HG03066 (cell line): Measurements from ENCODE around the gene VSTM4.

ENCODE experiments used
- ATAC-seq: cut with Tn5 transposase; IDR thresholded peaks from one replicate; pipeline ENCODE4 v1.9.1; 2021; ENCODE audit warnings: low read depth; ENCODE audit not compliant: unreplicated experiment

The VSTM4 gene

DNA sequence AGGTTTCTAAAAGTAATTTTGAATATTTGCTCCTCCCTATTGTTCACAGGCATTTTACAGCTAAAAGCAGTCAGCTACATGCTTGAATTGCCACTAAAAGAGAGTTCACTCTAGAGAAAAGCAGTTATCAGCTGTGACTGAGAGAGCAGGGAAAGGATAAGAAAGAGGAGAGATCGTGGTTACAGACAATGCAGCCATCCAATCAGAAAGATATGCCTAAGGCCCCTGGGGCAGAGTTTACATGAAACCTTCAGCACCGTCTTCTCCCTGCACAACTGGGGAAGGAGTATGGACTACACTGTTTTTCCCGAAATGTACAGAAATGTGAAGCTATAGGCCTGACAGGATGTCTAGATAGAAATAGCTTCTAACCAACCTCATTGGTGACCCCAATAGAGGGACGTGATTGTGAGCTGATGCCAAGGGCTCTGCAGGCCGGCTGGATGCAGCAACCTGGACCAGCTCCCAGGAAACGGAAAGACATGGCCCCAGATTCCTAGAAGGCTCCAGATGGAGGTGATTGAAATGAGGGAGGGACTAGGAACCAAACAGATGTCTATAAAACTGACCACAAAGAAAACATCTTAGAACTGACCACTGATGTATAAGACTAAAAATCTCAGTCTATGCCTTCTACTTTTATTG lies 3.2 kb upstream of the VSTM4 start:
- ATAC-seq: no peak

DNA sequence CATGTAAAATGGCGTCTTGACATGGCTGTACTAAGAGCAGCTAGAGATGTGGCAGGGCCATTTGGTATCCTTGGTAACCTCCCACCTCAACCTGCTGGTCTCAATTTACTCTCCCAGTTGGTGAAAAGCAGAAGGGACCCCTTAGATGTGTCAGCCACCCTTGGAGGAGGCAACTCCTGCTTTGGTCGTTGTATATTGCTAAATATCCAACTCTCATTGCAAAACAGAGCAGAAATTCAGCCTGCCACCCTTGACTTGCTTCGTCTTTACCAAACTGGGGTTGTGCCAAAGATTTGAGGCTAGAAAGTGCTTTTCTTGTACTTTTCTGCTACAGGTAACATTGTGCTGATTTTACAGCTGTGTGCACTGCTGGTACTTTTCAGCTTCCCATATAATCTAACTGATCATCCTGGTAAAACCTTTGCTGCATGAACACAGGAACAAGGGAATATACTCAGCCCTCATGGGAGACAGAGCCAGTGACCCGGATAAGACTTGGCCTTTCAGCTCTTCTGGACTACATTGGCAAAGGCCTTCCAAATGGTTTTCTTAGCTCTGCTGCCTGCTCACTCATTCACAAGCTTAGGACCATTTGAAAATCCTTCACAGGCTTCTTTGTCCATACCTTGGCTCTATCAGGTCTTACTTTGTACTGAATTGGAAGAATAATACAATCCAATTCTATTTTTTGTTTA lies 2.2 kb upstream of the VSTM4 start:
- no peak for ATAC-seq

DNA sequence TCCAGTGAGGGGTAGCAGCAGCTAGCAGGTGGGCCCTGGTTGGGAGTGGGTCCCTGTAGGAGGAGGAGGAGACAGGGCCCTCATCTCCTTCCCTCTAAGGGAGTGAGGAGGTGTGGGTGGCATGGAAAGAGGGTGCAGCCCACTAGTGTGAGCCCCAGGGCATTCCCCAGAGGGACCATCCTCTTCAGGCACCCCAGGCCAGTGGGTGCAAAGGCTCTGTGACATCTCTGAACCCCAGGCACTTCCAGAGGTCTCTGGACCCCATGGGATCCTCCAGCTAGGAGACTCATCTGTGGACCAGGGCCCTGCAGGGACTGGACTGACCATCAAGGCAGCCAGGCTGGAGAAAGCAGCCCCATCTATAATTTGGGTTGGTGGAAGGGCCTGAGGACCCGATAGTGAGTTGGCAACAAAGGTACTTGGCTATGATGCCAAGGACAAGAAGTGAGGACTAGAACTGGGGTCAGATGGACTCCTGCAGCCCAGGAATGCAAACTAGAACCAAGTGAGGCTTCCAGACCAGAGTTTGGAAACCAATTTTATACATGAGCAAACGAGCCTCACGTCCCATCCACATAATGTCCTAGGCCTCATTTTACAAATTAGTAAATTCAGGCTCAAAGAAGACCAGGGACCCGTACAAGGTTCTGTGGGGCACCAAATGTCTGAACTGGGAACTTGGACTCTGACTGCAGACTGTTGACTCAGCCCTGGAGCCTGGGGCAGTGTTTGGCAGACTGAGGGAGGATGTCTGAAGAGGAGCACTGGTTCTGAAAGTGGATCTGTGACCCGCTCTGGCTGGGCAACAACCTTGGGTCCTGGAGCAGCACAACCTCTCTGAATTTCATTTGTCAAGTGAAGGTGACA lies 1.4 kb upstream of the VSTM4 start:
- ATAC-seq: no peak

DNA sequence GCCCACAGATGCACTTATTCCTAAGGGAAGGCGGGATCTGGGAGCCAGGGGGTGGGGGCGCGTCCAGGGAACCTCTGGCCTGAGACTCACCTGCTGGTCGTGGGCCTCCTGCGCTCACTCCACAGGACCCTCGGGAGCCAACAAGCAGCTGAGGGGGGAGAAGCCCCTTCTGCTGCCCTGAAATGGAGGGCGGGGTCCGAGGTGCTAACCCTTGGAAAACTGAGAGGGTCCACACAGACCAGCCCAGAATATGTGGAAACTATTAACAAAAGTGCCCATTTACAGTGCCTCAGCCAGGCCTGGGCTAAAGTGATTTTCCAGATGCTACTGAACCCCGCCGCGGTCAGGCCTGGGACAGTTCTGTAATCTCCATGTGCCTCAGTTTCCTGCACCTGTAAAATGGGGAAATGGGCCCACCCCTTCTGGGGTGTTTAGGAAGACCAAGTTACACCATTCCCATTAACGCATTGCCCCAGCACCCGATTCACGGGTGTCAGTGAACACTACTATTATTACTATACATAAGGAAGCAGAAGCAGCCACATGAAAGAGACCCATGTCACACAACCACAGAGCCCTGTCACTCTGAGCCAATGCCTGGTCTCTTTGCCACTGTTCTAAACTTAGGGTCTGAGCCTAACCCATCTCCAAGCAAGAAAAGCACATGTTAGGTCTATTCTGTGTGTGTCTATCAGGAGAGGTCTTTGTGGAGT lies 630 bp upstream of the VSTM4 start:
- ATAC-seq: no peak

DNA sequence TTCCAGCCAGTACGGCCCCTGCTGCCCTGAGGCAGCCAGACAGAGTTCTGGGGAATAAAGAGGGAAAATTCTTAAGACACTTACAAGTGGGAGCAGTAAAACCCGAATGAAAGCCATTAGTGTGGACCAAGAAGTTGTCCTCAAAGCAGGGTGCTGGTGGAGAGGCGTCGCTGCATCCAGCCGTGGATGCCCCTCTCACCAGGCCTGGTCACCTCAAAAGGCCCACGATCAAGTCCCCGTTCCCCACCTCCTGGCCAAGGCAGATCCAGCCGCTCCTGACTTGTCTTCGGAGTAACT lies 656 bp downstream of the VSTM4 start:
- ATAC-seq: no peak

DNA sequence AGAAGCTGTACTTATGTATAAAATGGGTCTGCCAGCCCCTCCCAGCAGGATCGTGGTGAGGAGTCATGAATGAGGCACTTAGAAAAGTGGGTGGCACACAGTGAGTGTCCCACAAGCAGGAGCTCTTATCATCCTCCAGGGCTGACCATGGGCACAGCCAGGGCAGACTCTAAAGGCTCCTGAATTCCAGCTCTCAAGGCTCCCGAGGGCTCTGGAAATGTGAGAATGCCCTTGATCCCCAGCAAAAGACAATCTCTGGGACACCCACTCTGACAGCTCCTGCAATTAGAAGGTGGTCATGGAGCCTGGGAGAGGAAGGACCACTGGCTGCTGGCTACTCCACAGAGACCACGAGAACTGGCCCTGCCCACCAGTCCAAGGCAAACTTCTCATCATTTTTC lies 1.6 kb downstream of the VSTM4 start:
- no peak for ATAC-seq

DNA sequence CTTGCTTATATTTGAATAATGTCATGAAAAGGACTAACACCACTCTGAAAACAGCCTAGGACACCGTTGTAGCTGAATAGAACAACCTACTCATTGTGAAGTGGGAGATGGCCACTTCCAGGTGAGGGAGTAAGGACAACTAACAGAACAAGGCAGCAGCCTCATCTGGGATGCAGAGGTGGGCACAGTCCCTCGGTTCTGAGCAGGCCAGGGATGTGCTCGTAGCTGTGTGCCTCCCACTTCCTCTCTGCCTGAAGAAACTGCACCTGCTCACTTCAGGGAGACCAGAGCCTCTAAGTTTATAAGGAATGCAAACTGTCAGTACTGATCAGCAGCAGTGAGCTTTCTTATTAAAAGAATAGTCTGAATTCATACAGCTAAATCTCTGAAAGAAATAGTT lies 2.5 kb downstream of the VSTM4 start:
- ATAC-seq: no peak

DNA sequence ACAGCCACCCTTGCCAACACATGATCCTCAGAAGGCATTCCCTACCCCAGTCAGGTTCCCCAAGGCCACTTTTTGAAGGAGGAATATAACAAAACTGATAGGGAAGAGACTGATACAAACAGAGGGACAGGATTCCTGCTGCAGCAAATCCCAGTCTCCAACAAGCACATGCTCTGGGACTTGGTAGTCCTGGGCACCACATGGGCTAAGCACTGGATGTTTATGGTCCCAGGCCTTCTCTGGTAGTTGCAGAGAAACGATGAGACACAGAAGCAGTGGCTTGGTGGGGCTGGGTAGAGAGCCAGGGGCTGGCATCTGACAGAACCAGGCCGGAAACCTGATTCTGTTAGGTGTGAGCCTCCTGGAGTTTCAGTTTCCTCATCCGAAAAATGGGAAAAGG lies 3.2 kb downstream of the VSTM4 start:
- ATAC-seq: no peak

DNA sequence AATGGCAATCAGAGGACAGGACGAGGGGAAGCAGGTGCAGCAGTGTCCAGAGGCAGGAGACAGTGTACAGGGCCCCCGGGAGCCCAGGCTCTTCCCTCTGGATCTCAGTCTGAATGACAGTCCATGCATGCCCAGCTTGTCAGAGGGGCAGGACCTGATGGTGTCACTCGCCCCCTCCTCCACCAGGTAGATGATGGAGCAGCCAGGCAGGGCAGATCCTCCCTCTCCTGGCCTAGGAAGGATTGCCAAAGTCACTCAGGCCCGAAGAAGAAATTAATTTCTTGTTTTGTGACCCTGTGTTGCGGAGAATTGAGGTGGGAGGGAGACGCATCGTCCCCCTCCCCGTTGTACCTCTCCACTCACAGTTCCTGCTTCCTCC lies 4.0 kb downstream of the VSTM4 start:
- no peak for ATAC-seq

DNA sequence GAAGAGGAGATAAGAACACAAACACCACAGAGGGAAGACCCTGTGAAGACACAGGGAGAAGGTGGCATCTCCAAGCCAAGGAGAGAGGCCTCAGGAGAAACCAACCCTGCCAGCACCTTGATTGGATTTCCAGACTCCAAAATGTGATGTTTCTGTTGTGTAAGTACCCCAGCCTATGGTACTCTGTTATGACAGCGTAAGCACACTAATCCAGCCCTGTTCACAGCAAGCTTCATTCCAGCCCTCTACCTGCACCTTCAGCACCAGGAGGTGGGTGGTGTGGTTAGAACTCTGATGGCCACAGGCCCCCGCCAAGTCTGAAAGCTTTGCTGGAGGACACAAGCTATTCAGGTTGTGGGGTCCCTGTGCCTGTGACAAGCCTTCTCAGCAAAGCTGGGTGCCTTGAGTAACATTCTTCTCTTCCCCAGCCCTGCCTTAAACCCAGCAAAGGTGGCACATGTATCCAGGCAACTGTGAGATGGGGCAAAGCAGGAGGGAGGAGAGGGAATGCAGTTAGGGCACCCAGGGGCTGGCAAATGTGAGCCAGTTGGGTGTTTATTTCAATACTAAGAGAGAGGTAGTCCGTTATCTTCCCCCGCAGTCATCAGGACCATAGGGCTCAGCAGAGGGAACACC lies 4.5 kb downstream of the VSTM4 start:
- ATAC-seq: no peak

DNA sequence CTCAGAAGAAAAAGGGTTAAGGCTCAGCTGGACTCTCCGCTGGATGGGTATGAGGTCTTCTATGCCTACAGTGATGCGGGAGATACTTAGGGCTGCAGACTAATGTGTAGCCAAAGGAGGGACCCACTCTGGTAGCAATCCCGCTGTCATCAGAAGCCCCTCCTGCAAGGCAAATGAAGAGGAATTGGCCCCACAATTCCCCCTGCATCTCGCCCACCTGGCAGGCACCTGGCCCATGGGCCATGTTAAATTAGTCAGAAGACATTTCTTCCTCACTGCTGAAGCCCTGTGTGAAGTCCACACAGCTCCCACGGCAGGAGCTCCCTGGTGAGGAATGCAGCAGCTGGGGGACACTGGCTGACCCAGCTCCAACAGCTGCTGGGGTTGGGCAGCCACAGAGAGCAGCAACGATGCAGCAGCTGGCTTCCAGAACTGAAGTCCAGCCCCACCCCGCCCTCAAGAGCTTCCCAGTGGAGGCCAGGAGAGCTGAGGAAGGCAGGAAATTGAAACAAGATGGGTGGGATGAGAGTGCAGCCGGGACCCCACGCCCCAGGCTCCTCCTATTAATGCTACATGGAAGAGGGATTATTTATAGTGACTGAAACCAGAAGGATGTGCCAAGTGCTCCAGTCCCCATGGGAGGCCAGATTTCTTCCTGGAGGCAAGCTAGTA lies 5.5 kb downstream of the VSTM4 start:
- ATAC-seq: no peak

DNA sequence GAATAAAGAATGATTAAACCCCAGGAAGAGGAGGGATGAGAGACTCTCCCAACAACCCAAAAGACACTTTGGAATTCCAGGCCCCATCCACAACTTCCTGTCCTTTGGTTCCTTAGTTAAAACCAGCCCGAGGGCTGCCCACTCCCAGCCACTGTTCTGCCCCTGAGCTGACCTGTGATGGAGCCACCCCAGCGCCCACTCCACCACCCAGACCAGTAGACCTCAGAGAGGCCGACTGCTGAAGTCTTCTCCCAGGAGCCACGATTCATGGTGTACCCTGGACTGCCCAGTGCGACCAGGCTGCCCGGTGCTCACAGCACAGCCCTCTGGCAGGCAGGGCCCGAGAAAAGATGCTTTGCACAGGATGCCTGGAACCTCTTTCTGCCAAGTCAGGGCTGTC lies 6.7 kb downstream of the VSTM4 start:
- ATAC-seq: no peak

DNA sequence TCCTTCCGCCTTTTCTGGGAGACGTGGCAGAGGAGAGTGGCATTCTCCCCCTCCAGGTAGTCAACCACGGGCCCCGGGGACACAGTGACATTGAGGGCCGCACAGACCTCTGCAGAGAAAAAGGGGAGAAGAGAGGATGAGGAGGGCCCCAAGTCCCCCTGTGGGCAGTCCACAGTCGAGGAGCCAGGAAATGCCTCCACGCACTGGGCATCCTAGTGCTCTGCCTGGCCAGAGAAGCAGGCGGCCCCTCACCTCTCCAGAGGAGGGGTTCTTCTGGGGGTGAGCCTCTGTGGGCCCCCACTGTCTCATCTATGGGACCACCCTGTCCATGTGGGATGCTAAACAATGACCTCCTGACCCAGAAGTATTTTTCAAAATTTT lies 7.4 kb downstream of the VSTM4 start:
- ATAC-seq: no peak

DNA sequence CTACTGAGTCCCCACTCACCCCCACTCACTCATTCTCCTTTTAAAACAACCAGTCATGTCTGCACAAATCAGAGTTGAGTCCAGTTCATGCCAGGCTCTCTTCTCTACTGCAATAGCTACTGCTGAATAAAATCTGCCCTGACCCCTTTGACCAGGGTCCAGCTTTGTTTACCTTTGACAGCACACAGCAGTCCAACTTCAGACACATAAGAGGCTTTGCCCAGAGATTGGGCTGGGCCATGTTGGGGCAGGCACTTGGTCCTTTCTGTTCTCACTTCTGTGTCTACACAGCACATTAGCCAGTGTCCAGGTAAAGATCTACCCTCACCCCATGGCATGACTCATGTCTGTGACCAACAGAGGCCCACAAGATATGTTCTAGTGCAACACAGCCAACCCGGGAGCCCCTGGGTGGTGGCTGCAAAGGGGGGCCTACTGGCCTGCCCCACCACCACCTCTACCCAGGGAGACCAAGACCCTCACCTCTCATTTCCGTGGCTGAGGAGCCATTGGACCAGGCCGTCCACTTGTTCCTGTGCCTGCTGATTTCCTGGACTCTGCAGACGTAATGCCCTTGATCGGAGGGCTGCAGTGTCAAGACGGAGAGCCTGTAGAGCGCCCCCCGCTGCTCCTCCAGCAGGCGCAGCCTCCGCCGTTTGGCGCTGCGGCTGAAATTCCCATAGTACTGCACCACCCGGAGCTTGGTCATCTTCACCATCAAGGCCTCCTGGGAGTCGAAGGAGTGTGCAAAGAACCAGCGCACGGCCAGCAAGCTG lies 8.0 kb downstream of the VSTM4 start:
- no peak for ATAC-seq

DNA sequence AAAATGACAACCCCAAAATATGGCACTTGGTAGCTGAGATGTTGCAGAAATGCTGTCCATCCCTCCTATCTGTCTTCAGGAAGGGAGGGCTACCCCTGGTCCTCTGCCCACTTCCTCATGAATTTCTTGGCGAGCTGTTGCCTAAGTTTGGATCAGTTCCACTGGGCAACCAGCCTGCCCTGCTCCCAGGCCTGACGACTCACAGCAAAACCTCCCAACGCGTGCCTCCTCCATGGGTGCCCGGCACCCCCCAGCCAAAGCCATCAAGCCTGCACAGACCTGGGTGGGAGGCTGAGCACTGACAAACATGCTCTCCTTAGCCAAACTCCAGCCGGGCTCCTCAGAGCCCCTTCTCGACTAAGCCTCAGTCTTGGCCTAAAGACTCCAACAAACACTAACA lies 8.9 kb downstream of the VSTM4 start:
- no peak for ATAC-seq

DNA sequence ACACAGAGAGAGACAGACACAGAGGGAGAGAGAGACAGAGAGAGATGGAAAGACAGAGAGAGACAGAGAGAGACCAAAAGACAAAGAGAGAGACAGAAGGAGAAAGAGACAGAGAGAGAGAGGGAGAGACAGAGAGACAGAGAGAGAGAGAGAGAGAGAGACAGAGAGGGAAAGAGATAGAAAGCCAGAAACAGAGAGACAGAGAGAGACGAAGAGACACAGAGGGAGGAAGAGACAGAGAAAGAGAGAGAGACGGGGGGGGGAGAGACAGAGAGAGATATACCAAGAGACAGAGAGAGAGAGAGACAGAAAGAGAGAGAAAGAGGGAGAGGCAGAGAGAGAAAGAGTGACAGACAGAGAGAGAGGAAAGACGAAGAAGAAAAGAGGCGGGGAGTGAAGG lies 10.2 kb downstream of the VSTM4 start:
- no peak for ATAC-seq

DNA sequence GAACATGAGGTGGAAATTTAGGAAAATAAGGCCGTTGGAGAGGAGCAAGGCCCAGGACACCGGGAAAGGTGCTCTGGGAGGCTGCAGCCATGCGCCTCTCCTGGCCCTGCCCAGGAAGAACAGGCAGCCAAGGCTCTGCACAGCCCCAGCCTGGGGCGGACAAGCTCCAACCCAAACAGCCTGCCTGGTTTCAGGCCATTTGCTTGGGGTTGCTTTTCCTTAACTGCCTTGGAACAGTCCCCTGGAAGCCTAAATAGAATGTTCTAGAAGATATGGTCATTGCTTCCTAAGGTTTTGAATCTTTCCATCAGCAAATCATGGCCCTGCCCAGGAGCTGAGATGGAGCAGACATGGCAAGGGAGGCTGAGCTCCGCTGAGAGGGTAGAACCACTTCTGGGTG lies 11.0 kb downstream of the VSTM4 start:
- no peak for ATAC-seq

DNA sequence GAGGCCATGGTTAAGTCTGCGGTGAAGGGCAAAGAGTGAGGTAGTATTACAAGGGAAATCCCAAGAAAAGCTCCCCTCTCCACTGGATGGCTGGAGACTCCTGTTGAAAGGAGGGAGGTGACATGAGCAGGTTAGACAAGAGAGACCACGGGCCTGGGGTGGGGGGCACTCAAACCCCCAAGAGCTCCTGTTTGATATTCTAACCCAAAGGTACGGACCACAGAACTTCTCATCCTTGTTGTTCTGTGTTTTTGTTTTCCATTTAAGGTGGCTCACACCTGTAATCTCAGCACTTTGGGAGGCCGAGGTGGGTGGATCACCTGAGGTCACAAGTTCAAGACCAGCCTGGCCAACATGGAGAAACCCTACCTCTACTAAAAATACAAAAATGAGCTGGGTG lies 11.6 kb downstream of the VSTM4 start:
- no peak for ATAC-seq

DNA sequence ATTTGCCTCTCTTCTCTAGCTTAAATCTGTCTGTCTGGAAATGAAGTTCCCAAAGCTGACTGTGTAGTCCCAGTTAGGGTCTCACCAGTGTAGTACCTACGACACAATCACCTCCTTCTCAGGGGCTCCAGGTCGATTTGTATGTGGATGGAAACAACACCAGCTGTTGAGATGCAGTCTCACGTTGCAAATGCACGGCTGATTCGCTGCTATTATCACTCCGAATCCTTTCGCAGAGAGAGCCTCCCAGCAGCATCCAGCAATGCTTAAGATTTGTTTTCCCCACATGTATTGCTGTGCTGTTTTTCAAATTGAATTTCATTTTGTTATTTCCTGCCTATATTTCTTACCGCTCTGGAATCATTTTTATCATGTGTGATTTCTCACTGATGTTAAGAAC lies 16.3 kb downstream of the VSTM4 start:
- no peak for ATAC-seq
